GM10266 (cell line): Measurements from ENCODE around the gene KASH5.
A peak's percentile ranks its signal among the peaks of the same experiment; 100 is the strongest.

Experiments used
- DNase-seq: peaks from one replicate; pipeline ENCODE4 v3.0.0; 2012; ENCODE audit errors: extremely low spot score
- TF ChIP-seq, protein P1 (sequence below): IDR thresholded peaks from 2 replicates; pipeline ENCODE4 v1.5.1; 2012; ENCODE audit warnings: mild to moderate bottlenecking, low read depth; ENCODE audit not compliant: control insufficient read depth, insufficient read depth; ENCODE audit errors: missing control alignments

The KASH5 gene

DNA sequence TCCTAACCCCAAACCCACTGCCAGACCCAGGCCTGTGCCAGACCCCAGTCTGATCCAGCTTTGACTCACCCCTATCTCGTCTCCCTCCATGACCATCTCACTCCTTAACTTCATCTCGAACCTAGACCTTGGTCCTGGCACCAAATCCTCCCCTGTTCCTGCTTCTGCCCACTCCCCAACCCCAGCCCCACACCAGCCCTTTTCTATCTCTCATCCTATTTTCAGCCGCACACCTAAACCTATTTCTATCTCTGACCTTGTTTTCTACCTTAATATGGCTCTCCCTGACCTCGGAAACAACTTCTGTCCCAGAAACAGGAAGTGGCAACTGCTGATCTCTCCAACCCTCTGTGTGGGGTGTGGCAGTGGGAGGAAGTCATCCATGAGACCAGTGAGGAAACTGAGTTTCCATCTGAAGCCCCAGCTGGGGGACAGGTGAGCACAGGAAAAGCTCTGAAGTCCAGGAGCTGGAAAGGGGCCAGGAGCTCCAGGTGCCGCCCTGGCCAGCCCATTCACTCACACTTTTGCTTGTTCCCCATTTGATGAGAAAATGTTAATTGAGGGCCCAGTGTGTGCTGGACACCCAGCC, 21.5 kb downstream of the KASH5 start:
- DNase-seq, result peak; percentile 55
- TF ChIP-seq, protein P1, sequence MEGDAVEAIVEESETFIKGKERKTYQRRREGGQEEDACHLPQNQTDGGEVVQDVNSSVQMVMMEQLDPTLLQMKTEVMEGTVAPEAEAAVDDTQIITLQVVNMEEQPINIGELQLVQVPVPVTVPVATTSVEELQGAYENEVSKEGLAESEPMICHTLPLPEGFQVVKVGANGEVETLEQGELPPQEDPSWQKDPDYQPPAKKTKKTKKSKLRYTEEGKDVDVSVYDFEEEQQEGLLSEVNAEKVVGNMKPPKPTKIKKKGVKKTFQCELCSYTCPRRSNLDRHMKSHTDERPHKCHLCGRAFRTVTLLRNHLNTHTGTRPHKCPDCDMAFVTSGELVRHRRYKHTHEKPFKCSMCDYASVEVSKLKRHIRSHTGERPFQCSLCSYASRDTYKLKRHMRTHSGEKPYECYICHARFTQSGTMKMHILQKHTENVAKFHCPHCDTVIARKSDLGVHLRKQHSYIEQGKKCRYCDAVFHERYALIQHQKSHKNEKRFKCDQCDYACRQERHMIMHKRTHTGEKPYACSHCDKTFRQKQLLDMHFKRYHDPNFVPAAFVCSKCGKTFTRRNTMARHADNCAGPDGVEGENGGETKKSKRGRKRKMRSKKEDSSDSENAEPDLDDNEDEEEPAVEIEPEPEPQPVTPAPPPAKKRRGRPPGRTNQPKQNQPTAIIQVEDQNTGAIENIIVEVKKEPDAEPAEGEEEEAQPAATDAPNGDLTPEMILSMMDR, result no peak

GRCh38 chr19:49411681-49412326, 23.8 kb downstream of the KASH5 start:
- TF ChIP-seq, protein P1, result no peak
- no peak for DNase-seq

DNA sequence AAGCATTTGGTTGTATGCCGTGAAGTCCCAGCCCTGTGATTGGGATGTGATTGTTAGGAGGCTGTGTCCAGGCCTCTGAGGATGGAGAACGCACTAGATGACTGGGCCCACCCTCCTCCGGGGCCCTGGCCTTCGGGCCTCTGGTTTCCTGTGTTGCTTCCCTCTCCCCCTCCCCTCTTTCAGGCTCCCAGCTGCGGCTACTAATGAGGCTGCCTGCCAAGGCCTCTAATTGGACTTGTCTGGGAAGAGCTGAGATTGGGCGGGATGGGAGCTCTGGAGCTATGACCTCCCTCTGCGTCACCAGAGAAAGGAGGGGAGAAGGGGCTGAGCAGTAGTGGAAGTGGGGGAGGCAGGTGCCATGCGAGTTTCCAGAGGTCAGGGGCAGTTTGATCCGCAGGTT, 25.3 kb downstream of the KASH5 start:
- no peak for DNase-seq
- TF ChIP-seq, protein P1, result no peak

DNA sequence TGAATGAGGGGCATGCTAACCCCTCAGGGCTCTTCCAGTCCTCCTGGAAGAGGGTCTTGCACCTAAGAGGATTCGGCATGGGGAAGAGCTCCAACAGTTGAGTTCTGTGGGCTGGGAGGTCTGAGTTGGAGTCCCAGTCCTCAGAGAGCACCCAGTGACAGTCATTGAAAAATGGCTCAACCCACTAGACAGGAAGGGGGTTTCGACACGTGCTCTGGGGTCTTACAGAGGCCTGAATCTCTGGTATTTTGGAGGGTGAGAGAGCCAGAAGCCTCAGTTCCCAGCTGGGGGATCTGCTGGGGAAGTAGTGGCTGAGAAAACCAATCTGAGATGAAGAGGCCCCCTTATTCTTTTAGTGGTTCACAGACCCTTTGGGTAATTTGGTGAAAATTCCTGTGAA, 26.2 kb downstream of the KASH5 start:
- TF ChIP-seq, protein P1, result no peak
- DNase-seq, result no peak

DNA sequence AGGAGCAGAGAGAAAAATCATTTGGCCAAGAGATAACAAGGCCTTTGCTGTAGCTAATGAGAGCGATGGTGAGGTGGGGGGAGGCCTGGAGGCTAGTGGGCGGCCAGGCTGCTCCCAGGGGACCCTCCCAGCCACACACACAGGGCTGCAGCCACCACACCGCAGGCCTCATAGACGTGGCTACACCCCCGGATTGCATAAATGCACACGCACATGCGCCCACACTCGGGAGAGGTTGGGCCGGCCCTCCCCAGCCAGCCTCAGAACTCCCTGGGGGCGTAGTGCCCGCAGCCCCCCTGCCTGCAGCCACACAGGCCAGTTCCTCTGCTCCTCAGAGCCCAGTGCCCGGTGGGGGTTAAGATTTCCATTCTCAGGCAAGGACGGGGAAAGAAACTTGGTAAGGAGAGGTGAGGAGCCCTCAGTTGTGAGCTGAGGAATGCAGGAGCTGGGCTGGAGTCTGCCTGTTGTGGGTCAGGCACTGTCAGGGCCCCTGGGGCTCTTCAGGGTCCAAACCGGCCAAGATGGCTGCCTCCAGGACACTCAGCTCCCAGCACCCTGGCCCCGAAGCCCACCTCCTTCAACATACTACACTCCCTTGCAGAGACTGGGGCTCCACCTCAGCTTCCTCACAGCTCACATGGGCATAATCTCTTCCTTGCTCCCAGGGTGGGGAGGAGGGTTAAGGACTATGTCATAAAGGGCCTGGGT, 27.2 kb downstream of the KASH5 start:
- peak; percentile 84 for DNase-seq

GRCh38 chr19:49415810-49416200, 27.8 kb downstream of the KASH5 start:
- DNase-seq, result no peak
- TF ChIP-seq, protein P1, result no peak

More for the DNA sequence above, 27.2 kb downstream of the KASH5 start:
- TF ChIP-seq, protein P1, result no peak

DNA sequence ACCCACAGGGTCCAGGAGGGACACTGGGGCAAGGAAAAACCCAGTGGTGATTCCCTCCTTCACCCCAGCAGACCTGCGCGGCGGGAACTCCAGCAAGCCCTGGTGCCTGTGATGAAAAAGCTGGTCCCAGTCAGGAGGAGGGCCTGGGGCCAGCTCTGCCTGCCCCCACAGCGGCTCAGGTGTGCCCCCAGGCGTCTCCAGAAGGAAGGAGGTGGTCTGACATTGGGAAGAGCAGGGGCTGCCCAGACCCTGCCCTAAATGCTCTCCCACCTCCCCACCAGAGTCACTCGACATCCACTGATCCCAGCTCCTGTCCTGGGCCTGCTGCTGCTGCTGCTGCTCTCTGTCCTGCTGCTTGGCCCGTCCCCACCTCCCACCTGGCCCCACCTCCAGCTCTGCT, 29.0 kb downstream of the KASH5 start:
- TF ChIP-seq, protein P1, result peak; percentile 12
- DNase-seq, result no peak
